H1 (cell line): ENCODE measurements around the gene UBAC1. TPM values are rescaled to one million over a fixed set of nuclear protein-coding genes. Genes with fewer than 3 reads are reported as not detected.

Experiments used
- CTCF ChIA-PET: fragments of 300-600 bp; sonication (Branson Sonifier 250); formaldehyde crosslinking; loops from one replicate; lab custom pipeline; 2021; ENCODE audit not compliant: partially characterized antibody; lab: Charles Lee
- POLR2A ChIA-PET: fragments of 300-600 bp; sonication (Branson Sonifier 250); formaldehyde crosslinking; loops from one replicate; lab custom pipeline; 2021; ENCODE audit warnings: inconsistent platforms; ENCODE audit not compliant: partially characterized antibody; lab: Charles Lee
- DNase-seq, 2 experiments: peaks; one replicate each; pipeline versions ENCODE4 v3.0.0 to v3.0.0-alpha.2; 2010 to 2022; ENCODE audit warnings: low spot score in 2 of 2, low read depth in 1 of 2, mixed read lengths in 1 of 2
- FAIRE-seq: peaks from 2 replicates; lab custom pipeline; 2011; peaks lifted over from hg19 to GRCh38; lab: Jason Lieb, UNC
- H2AFZ ChIP-seq: 2 replicates; pipeline ENCODE4 v1.8.1; 2012; ENCODE audit warnings: low read length, inconsistent platforms
- H2AK5ac ChIP-seq: 2 replicates; pipeline ENCODE4 v1.6.1; 2013; ENCODE audit warnings: low read depth, low read length
- H2BK120ac ChIP-seq: replicated peaks from 2 replicates; pipeline ENCODE3; 2013; ENCODE audit warnings: low read depth, low read length, inconsistent platforms
- H2BK12ac ChIP-seq: 2 replicates; pipeline ENCODE4 v1.6.1; 2013; ENCODE audit warnings: low read depth, low read length
- H2BK15ac ChIP-seq: 2 replicates; pipeline ENCODE4 v1.6.1; 2013; ENCODE audit warnings: low read length
- H2BK20ac ChIP-seq: 2 replicates; pipeline ENCODE4 v1.6.1; 2013; ENCODE audit warnings: low read length
- H2BK5ac ChIP-seq: 2 replicates; pipeline ENCODE4 v1.6.1; 2013; ENCODE audit warnings: low read depth, low read length
- H3K14ac ChIP-seq: 2 replicates; pipeline ENCODE4 v1.6.1; 2013; ENCODE audit warnings: inconsistent platforms; ENCODE audit not compliant: insufficient read length
- H3K18ac ChIP-seq: 2 replicates; pipeline ENCODE4 v1.6.1; 2013; ENCODE audit warnings: low read length; ENCODE audit errors: extremely low read depth
- H3K23ac ChIP-seq: 2 replicates; pipeline ENCODE4 v1.6.1; 2013; ENCODE audit warnings: inconsistent platforms; ENCODE audit not compliant: insufficient read length
- H3K23me2 ChIP-seq: 2 replicates; pipeline ENCODE4 v1.6.1; 2013; ENCODE audit warnings: low read depth, low read length
- H3K27ac ChIP-seq: 2 replicates; pipeline ENCODE4 v1.6.1; 2011; ENCODE audit warnings: low read depth, low read length, inconsistent platforms
- H3K27me3 ChIP-seq, 4 experiments: replicated peaks in 1 of 4; 1 replicate in 1 of 4; 2 replicates in 3 of 4; pipeline versions ENCODE4 v1.6.1 to v1.8.1; 2011 to 2013; ENCODE audit warnings: low read length in 3 of 4, mild to moderate bottlenecking in 3 of 4, inconsistent platforms in 2 of 4, mixed read lengths in 2 of 4, moderate library complexity in 1 of 4; ENCODE audit not compliant: control insufficient read depth in 3 of 4, insufficient read depth in 3 of 4; ENCODE audit errors: extremely low read depth in 1 of 4
- H3K36me3 ChIP-seq, 4 experiments: 2 replicates each; pipeline versions ENCODE4 v1.6.1 to v1.8.1; 2011 to 2013; ENCODE audit warnings: mild to moderate bottlenecking in 4 of 4, low read length in 3 of 4, moderate library complexity in 2 of 4, control low read depth in 1 of 4, inconsistent platforms in 1 of 4; ENCODE audit not compliant: insufficient read depth in 4 of 4, control insufficient read depth in 2 of 4
- H3K4ac ChIP-seq: replicated peaks from 2 replicates; pipeline ENCODE3; 2013; ENCODE audit warnings: low read length, low read depth, mixed read lengths, inconsistent platforms; ENCODE audit not compliant: insufficient read length
- H3K4me1 ChIP-seq, 4 experiments: replicated peaks in 1 of 4; 1 replicate in 1 of 4; 2 replicates in 3 of 4; pipeline versions ENCODE4 v1.6.1 to v1.8.1; 2011 to 2013; ENCODE audit warnings: low read length in 3 of 4, inconsistent platforms in 2 of 4, mixed read lengths in 1 of 4; ENCODE audit not compliant: insufficient read depth in 4 of 4, control insufficient read depth in 3 of 4
- H3K4me2 ChIP-seq, 2 experiments: 2 replicates each; pipeline versions ENCODE4 v1.6.1 to v1.8.1; 2011 to 2013; ENCODE audit warnings: low read depth in 2 of 2, low read length in 2 of 2, control low read depth in 1 of 2, inconsistent platforms in 1 of 2, mild to moderate bottlenecking in 1 of 2; ENCODE audit not compliant: insufficient read depth in 1 of 2
- H3K4me3 ChIP-seq, 4 experiments: fragments of 200-600, 300-600 bp in 1 of 4; sonication (generic), shearing (Covaris generic), sonication (Bioruptor Twin) in 1 of 4; 2 replicates each; pipeline versions ENCODE4 v1.5.1 to v1.8.1; 2011 to 2016; ENCODE audit warnings: low read length in 4 of 4, low read depth in 3 of 4, control low read depth in 2 of 4, inconsistent platforms in 2 of 4, mild to moderate bottlenecking in 2 of 4, mixed read lengths in 1 of 4, moderate library complexity in 1 of 4; ENCODE audit not compliant: insufficient read depth in 2 of 4; ENCODE audit errors: extremely low read depth in 1 of 4
- H3K56ac ChIP-seq: replicated peaks from 2 replicates; pipeline ENCODE3; 2013; ENCODE audit warnings: low read depth, mild to moderate bottlenecking, mixed read lengths, low read length, inconsistent platforms; ENCODE audit not compliant: insufficient read length
- H3K79me1 ChIP-seq: 2 replicates; pipeline ENCODE4 v1.6.1; 2013; ENCODE audit warnings: low read depth, low read length, control low read depth
- H3K79me2 ChIP-seq, 2 experiments: 2 replicates each; pipeline versions ENCODE4 v1.6.1 to v1.8.1; 2012 to 2013; ENCODE audit warnings: low read length in 2 of 2, mild to moderate bottlenecking in 2 of 2, inconsistent platforms in 1 of 2; ENCODE audit not compliant: insufficient read depth in 2 of 2, control insufficient read depth in 1 of 2
- H3K9ac ChIP-seq, 4 experiments: replicated peaks in 1 of 4; 1 replicate in 1 of 4; 2 replicates in 3 of 4; pipeline versions ENCODE4 v1.6.1 to v1.8.1; 2011 to 2013; ENCODE audit warnings: low read depth in 3 of 4, low read length in 3 of 4, control low read depth in 2 of 4, mild to moderate bottlenecking in 2 of 4, moderate library complexity in 2 of 4, inconsistent platforms in 1 of 4; ENCODE audit errors: extremely low read depth in 1 of 4
- H3K9me3 ChIP-seq, 2 experiments: 2 replicates each; pipeline versions ENCODE4 v1.6.1 to v1.8.1; 2012 to 2013; ENCODE audit warnings: mild to moderate bottlenecking in 2 of 2, moderate library complexity in 2 of 2, control low read depth in 1 of 2, inconsistent platforms in 1 of 2, low read depth in 1 of 2, low read length in 1 of 2, mixed read lengths in 1 of 2; ENCODE audit not compliant: insufficient read depth in 2 of 2
- H4K20me1 ChIP-seq, 2 experiments: replicated peaks in 1 of 2; 2 replicates each; pipeline versions ENCODE3 to v1.8.1; 2011 to 2013; ENCODE audit warnings: inconsistent platforms in 2 of 2, low read length in 2 of 2, mild to moderate bottlenecking in 1 of 2; ENCODE audit not compliant: insufficient read depth in 2 of 2, control insufficient read depth in 1 of 2
- H4K5ac ChIP-seq: 2 replicates; pipeline ENCODE4 v1.6.1; 2013; ENCODE audit warnings: low read length, low read depth, mixed read lengths, inconsistent platforms; ENCODE audit not compliant: insufficient read length
- H4K8ac ChIP-seq: 2 replicates; pipeline ENCODE4 v1.8.0; 2013; ENCODE audit warnings: mild to moderate bottlenecking, moderate library complexity, low read length, inconsistent platforms; ENCODE audit not compliant: insufficient read depth; ENCODE audit errors: extremely low read depth
- H4K91ac ChIP-seq: replicated peaks from 2 replicates; pipeline ENCODE3; 2013; ENCODE audit warnings: low read length, mixed read lengths, inconsistent platforms; ENCODE audit not compliant: insufficient read length
- ASH2L ChIP-seq: fragments of 200-600, 300-600 bp; sonication (generic); IDR thresholded peaks from one replicate; pipeline ENCODE4 v1.7.1; 2017; ENCODE audit warnings: low read length
- CBX8 ChIP-seq: fragments of 300-800, 300-1000 bp; sonication (generic); IDR thresholded peaks from 2 replicates; pipeline ENCODE4 v1.7.1; 2016; ENCODE audit warnings: low read depth, low read length, borderline replicate concordance
- HDAC6 ChIP-seq: IDR thresholded peaks from one replicate; pipeline ENCODE4 v1.7.1; 2012; ENCODE audit warnings: low read depth, mild to moderate bottlenecking, inconsistent platforms, low read length, moderate library complexity
- POU5F1 ChIP-seq: IDR thresholded peaks from 2 replicates; pipeline ENCODE4 v1.6.1; 2011; ENCODE audit warnings: low read depth, mild to moderate bottlenecking, low read length, moderate library complexity
- RXRA ChIP-seq: IDR thresholded peaks from 2 replicates; pipeline ENCODE4 v1.6.1; 2011; ENCODE audit warnings: low read depth, mild to moderate bottlenecking, low read length, moderate library complexity; ENCODE audit not compliant: insufficient read depth
- SIN3A ChIP-seq, 2 experiments: IDR thresholded peaks in 1 of 2; conservative IDR thresholded peaks in 1 of 2; 2 replicates each; pipeline ENCODE4 v1.6.1; 2011 to 2012; ENCODE audit warnings: low read length in 2 of 2, improper control_type of control experiment in 1 of 2, low read depth in 1 of 2, mild to moderate bottlenecking in 1 of 2
- SIX5 ChIP-seq: IDR thresholded peaks from 2 replicates; pipeline ENCODE4 v1.6.1; 2011; ENCODE audit warnings: mild to moderate bottlenecking, low read depth, low read length
- SP4 ChIP-seq: IDR thresholded peaks from 2 replicates; pipeline ENCODE4 v1.6.1; 2012; ENCODE audit warnings: low read length, inconsistent platforms
- TAF7 ChIP-seq: optimal IDR thresholded peaks from 2 replicates; pipeline ENCODE3; 2011; ENCODE audit warnings: low read depth, mild to moderate bottlenecking, inconsistent platforms, low read length, moderate library complexity, borderline replicate concordance
- ZNF274 ChIP-seq: IDR thresholded peaks from 2 replicates; pipeline ENCODE4 v1.7.0; 2012; ENCODE audit warnings: low read length, borderline replicate concordance; ENCODE audit errors: extremely low read depth
- WGBS, 2 experiments: shearing (Covaris generic) in 1 of 2; methylation state at CpG; one replicate each; pipeline versions ENCODE4 v1.1.6 to v1.1.7; 2013 to 2015; ENCODE audit warnings: low lambda C conversion rate in 2 of 2, mixed read lengths in 2 of 2, inconsistent platforms in 1 of 2, low coverage in 1 of 2, missing lambda C conversion rate in 1 of 2; ENCODE audit not compliant: insufficient replicate concordance in 2 of 2, insufficient coverage in 1 of 2, insufficient read length in 1 of 2; ENCODE audit errors: extremely low coverage in 1 of 2, missing lambda C conversion rate in 1 of 2; 5-methylcytosine and 5-hydroxymethylcytosine counted together
- polyA plus RNA-seq, 7 experiments: library from polyadenylated mRNA; depleted of rRNA in 3 of 7; stranded (reverse) in 5 of 7; unstranded in 2 of 7; fragments of >200 nt in 5 of 7; fragments of 200-250 nt in 2 of 7; gene quantifications; 1 replicate in 5 of 7; 2 replicates in 1 of 7; 4 replicates in 1 of 7; pipeline versions ENCODE4 v1.2.1 to v1.2.3, GENCODE V29; 2011 to 2013; ENCODE audit warnings: missing spikeins in 2 of 7, mixed read lengths in 2 of 7
- total RNA-seq: library from RNA; stranded (reverse); fragmentation: NEBNext Ultra II Directional; extraction: Animal tissue kit (Norgen Biotek cat#: 25700); gene quantifications from 2 replicates; pipeline ENCODE4 v1.2.1, GENCODE V29; 2021

UBAC1 gene
- total and polyA plus RNA-seq, 2 of the 8 experiments (the other 6 are each of a cell fraction or from before 2014, with no cell fraction given): 59.3 to 85.2 TPM

- Histone ChIP-seq H3K36me3 (no peaks in the 10 kb centered on the region), H3K4me3 (no peak overlapping the region), H2AK5ac (no peak overlapping the region), H4K20me1 (peaks cover 0 to 9% of the 10 kb centered on the region in 2 experiments), H2BK5ac (0 out of 2 replicates have a peak overlapping the region, but pooled peaks have one; percentile 52), H2BK20ac (no peak overlapping the region), H3K79me2 (no peaks in the 10 kb centered on the region), H4K91ac (no peak overlapping the region), H3K23me2 (no peaks in the 10 kb centered on the region; the same call in 1 of the 2 replicates), H3K18ac (no peak overlapping the region), H4K5ac (no peak overlapping the region), H3K4ac (no peak overlapping the region), H3K4me1 (peaks cover 0 to 8% (median 4%) of the 10 kb centered on the region in 4 experiments; a peak in 6 of 7 replicates), H3K56ac (no peak overlapping the region), H3K79me1 (no peaks in the 10 kb centered on the region), H3K27ac (no peak overlapping the region), H2BK12ac (0 out of 2 replicates have a peak overlapping the region, but pooled peaks have one; percentile 99), H3K9ac (no peak overlapping the region), H3K9me3 (no peaks in the 10 kb centered on the region), H3K27me3 (no peaks in the 10 kb centered on the region), H3K4me2 (no peak overlapping the region), H3K14ac (no peak overlapping the region), H2BK15ac (no peak overlapping the region), H3K23ac (no peak overlapping the region), H4K8ac (no peak overlapping the region), H2AFZ (no peak overlapping the region), H2BK120ac (no peak overlapping the region)
- ChIA-PET POLR2A (interaction anchor here (1.1 kb wide), 2 partner anchors 48 to 127 kb away, joined by 3 read pairs; no protein-coding TSS in a partner anchor), CTCF (interaction anchor here (0.5 to 5.8 kb wide), 36 partner anchors 7 to 1099 kb away, joined by 3 to 98 read pairs (median 8); no protein-coding TSS in a partner anchor)
- 81% methylated on average over 7 of the region's 7 CpGs; no CpG with 5 or more reads in 1 of the 2 experiments for WGBS, 2 experiments
- FAIRE-seq (no peak), DNase-seq (no peak)
- TF ChIP-seq HDAC6: no peak
- no peak for TF ChIP-seq ZNF274
- TF ChIP-seq ASH2L: no peak
- TF ChIP-seq POU5F1: no peak
- no peak for TF ChIP-seq CBX8
- TF ChIP-seq SIX5: no peak
- no peak for TF ChIP-seq RXRA
- TF ChIP-seq SIN3A (conservative IDR thresholded peaks at IDR 0.05 in 1 of 2, IDR thresholded peaks at IDR 0.05 in 1 of 2; ENCODE audit: low read depth in 1 of 2, low read length in 2 of 2): no peak
- TF ChIP-seq SP4: no peak
- TF ChIP-seq TAF7: no peak
These were observed 7.4 kb upstream of the UBAC1 start for GRCh38 chr9:135968601-135969000.
